NCI-H1092 treated with DMSO at 0.1 percent for 48 hours (cell line): Measurements from ENCODE around the gene ST6GAL2.

Experiments
- DNase-seq: peaks from one replicate; lab custom pipeline; 2025; lab: John Stamatoyannopoulos, UW

The ST6GAL2 gene

DNA sequence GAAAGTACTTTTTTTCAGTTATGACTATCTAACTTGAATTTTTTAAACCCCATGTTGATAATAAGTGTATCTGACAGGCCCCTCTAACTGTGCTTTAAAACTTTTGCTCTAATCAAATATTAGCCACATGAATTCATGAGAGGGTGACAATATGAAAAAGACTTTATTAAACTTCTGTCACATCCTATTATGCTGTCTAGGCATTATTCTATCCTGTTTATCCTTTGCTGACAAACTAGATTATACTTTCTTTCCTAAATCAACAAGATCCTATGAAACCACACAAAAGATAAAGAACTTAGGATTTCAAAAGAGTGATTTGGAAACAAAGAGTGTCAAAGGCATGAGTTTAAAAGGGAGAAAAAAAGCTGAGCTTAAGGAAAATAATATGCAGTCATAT, 57.8 kb downstream of the ST6GAL2 start:
- no peak for DNase-seq

DNA sequence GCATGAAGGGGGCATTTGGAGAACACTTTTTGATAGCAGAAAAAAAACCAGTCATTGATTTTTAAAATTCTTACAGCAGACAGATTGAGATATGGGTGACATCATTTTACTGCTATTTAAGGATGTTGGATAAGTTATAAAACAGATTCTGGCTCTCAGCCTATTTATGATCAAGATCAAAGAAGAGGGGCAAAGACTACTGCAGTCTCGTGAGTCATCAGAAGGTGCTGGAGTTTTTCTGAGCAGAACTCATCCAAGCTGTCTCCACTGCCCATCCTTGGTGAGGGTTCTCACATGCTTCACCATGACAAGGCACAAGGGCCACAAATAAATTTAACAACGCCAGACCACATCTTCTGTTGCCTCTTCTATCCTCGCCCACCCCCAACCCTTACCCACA, 58.8 kb downstream of the ST6GAL2 start:
- DNase-seq: no peak

GRCh38 chr2:106825161-106825560, 60.8 kb downstream of the ST6GAL2 start:
- no peak for DNase-seq

GRCh38 chr2:106816974-106817373, 69.0 kb downstream of the ST6GAL2 start:
- DNase-seq: no peak

DNA sequence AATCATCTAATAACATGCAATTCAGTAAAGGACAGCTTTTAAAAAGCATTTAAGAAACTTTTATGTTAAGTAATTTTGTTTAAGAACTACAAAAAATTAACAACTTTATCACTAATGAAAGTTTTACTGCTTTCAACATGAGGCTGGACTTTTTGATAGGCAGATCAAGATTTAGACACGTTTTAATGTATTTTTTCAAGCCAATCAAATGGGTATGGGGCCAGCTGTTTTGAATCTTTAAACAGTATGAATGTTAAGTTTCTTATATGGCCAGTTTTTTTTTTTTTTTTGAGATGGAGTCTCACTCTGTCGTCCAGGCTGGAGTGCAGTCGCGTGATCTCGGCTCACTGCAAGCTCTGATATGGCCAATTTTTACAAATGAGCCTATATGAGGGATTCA, 73.1 kb downstream of the ST6GAL2 start:
- DNase-seq: no peak

GRCh38 chr2:106812383-106812782, 73.6 kb downstream of the ST6GAL2 start:
- no peak for DNase-seq

DNA sequence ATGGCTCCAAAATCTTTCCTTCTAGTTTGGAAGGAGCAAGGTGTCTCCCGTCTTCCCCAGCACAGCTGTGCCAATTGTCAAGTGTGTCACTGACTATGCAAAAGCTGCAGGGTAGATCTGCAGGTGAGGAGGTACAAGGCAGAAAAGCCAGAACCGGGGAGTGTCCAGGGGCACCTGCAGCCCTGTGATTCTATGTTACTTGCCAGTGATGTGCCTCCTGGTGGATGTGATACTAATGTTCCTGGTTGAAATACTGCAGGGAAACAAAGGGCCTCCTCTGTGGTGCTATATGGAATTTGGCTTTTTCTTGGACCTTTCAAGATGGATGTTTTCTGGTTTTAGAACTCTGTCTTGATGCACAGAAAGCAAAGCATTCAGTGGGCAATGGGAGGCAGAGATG, 80.3 kb downstream of the ST6GAL2 start:
- DNase-seq: no peak

- no peak for DNase-seq
Measured at GRCh38 chr2:106804161-106804560, 81.8 kb downstream of the ST6GAL2 start.

GRCh38 chr2:106800976-106801655, 84.9 kb downstream of the ST6GAL2 start:
- no peak for DNase-seq

DNA sequence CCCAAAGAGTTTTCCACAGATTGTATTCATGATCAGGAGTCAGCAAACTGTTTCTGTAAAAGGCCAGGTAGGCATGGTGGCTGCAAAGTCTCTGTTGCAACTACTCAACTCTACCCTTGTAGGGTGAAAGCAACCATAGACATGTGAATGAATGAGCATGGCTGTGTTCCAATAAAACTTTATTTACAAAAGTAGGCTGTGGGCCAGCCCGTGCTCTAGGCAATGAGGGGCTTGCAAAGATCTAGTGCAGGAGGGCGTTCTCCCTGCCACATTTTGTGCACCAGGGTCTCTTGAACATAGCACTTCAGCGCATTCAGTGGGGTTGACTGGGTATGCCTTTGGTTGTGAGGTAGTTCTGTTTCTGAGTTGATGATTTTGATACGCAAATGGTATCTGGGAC, 85.8 kb downstream of the ST6GAL2 start:
- DNase-seq: no peak

- DNase-seq: no peak
Measured at GRCh38 chr2:106798826-106799552, 87.0 kb downstream of the ST6GAL2 start.

DNA sequence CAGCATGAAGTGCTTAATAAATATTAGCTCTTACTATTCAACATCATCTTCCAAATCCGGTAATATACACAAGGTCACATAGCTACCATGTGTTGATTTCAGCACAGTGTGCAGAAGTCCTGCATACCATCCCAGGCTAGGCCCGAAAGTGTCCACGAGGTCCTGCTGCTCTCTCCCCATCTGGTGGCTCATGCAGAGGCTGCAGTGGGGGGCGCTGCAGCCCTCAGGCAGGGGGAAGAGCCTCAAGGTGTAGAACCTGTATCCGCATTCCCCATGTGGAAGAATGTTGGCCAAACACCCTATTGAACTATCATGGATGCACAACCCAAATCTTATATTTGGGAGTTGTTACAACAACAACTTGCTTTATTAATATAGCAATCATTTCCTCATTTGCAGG, 88.5 kb downstream of the ST6GAL2 start:
- no peak for DNase-seq

DNA sequence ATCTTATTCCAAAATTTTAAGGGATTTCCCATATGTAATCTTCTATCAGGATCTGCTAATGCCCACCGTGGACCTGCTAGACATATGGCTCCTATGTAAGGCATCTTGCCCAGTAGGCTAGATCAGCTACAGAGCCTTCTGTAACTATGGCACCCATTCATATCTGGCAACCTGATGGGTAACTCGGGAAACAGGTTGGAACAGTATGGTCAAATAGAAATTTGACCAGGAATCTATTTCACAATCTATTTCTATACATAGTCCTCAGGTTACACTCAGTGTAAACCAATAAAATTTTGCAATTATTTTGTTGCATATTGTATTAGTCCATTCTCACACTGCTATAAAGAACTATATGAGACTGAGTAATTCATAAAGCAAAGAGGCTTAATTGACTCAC, 93.3 kb downstream of the ST6GAL2 start:
- no peak for DNase-seq

- no peak for DNase-seq
Measured at GRCh38 chr2:106789185-106789584, 96.8 kb downstream of the ST6GAL2 start.

DNA sequence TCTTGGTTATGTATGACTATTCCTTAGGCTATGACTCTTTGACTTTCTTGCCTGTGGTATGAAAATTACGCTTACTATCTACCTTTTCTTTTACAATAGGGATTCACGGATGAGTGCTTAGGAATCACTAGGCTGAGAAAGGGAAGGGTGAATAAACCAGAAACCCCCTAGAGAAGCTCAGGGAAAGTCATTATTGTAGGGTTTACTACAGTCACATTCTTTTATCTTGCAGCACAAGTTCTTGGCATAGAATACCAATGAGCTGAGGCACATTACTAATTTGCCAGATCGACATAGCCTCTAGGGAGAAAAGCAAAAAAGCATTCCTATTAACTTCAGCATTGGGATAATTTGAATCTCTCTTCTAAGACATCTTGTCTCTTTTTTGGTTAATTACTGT, 103.3 kb downstream of the ST6GAL2 start:
- DNase-seq: no peak

- no peak for DNase-seq
Measured at GRCh38 chr2:106781196-106781595, 104.8 kb downstream of the ST6GAL2 start.

DNA sequence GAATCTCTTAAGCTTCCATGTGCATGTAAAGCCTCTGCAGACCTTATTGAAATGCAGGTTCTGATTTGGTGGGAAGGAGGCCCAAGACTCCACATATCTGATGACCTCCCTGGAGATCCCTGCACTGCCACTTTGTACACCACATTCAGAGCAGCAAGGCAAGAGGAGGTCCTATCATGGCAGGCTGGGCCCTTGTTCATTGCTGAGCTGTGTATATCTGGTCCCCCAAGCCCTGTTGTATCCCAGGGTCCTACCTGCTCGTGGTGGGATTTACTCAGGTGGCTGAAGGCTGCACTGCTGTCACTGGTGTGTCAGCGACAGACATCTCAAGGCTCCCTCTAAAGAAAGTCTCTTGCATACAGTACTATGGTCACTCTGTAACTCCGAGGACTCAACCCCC, 114.2 kb downstream of the ST6GAL2 start:
- no peak for DNase-seq

- no peak for DNase-seq
Measured at GRCh38 chr2:106770986-106771385, 115.0 kb downstream of the ST6GAL2 start.

DNA sequence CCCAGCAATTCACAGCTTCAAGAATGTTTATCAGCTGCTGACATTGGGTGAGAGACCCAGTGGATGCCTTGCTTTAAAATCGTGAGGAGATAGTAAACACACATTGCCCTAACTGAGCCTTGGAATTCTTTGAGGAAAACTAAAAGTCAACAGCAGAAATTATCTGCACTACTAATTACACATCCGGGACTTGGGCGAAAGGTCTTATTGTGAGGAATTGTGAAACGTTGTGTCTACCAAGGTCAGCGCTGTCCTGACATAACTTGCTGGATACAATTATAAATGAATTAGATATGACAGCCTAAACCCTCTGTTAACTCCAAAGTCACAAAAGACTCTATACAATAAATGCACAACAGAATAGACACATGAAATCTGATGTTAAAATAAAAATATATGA, 121.4 kb downstream of the ST6GAL2 start:
- DNase-seq: no peak

DNA sequence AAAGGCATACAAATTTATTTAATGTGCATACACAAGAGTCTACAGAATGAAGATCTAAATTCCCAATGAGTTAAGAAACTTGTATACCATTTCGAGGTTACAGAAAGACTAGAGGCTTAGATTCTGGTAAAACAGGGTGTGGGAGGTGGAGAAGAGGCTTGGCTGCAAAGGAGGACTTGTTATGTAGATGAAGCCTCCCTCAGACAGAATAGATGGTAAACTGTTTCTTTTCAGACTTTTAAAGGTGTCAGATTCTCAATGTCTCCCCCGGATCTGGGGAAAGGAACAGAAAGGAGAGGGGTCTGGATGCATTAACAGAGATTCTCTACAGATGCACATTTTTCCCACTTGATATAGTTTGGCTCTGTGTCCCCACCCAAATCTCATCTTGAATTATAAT, 126.0 kb downstream of the ST6GAL2 start:
- no peak for DNase-seq

- no peak for DNase-seq
Measured at GRCh38 chr2:106758901-106759497, 127.0 kb downstream of the ST6GAL2 start.
